ENCODE data around the gene PAEP.

The PAEP gene

DNA sequence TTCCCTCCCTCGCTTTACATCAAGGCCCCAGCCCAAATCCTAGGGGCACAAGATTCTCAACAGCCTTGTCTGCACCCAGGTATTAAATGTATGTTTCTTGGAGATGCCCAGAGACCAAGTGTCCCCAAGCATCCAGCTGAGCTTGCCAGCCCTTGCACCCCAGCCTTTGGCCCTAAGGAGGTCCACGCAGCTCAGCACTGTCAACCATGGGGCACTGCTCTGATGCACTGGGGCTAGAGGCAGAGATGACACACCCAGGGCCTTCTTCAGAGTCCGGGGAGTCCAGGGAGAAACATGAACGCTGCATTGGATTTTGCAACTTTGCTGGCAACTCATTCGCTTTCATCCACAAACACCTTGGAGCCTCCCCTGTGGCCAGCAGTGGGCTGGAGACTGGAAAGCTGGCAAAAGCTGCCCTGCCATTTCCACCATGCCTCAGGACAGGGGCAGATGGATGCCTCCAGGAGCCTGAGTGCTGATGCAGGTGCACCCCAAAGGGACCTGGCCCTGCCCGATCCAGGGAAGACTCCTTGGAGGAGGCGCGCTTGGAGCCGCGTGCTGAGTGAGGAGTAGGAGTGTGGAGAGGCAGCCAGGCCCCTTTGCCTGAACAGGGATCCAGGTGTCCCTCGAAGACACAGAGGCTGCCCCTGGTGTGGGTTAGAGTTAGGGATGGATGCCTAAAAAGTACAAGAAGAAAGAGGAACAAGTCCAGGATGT lies 19.3 kb downstream of the PAEP start:
- DNase-seq: no peak

GRCh38 chr9:135581636-135582426 lies 20.3 kb downstream of the PAEP start:
- no peak for DNase-seq

GRCh38 chr9:135582541-135582940 lies 21.0 kb downstream of the PAEP start:
- DNase-seq: no peak

GRCh38 chr9:135582966-135583687 lies 21.6 kb downstream of the PAEP start:
- DNase-seq: no peak

DNA sequence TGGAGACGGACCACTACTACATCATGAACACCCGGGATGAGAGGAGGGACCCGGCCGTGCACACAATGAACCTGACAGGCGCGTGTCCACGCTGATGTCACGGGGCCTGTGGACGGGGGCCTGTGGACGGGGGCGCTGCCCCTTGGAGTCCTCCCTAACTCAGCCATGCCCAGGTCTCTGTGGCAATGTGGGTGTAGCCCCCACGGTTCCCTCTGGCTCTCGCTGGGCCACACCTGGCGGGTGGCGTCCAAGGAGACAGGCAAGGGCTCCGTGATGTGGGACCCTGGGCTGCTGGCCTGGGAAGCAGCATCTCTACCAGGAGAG lies 22.1 kb downstream of the PAEP start:
- DNase-seq: no peak

GRCh38 chr9:135584371-135584770 lies 22.8 kb downstream of the PAEP start:
- no peak for DNase-seq

- no peak for DNase-seq
Observed at GRCh38 chr9:135584934-135585333, 23.4 kb downstream of the PAEP start.

- DNase-seq: no peak
Observed at GRCh38 chr9:135586601-135587109, 25.1 kb downstream of the PAEP start.

- DNase-seq: no peak
Observed at GRCh38 chr9:135587658-135588057, 26.1 kb downstream of the PAEP start.

DNA sequence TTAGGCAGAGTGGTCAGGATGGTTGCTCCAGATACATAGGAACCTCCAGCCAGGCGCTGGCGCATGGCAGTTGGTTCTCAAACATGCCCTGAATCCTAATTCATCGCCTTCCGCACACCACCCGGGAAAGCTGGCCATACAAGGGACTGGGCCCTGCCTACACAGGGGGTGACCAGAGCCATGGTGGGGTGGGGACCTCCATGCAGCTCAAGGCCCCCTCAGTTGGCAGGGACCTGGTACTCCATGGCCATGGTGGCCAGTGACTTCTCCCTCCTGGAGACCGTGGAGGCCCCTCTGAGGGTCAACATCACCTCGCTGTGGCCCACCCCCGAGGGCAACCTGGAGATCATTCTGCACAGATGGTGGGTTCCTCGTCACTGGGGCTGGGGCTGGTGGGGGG lies 26.8 kb downstream of the PAEP start:
- DNase-seq: no peak

- no peak for DNase-seq
Observed at GRCh38 chr9:135588886-135589595, 27.5 kb downstream of the PAEP start.

DNA sequence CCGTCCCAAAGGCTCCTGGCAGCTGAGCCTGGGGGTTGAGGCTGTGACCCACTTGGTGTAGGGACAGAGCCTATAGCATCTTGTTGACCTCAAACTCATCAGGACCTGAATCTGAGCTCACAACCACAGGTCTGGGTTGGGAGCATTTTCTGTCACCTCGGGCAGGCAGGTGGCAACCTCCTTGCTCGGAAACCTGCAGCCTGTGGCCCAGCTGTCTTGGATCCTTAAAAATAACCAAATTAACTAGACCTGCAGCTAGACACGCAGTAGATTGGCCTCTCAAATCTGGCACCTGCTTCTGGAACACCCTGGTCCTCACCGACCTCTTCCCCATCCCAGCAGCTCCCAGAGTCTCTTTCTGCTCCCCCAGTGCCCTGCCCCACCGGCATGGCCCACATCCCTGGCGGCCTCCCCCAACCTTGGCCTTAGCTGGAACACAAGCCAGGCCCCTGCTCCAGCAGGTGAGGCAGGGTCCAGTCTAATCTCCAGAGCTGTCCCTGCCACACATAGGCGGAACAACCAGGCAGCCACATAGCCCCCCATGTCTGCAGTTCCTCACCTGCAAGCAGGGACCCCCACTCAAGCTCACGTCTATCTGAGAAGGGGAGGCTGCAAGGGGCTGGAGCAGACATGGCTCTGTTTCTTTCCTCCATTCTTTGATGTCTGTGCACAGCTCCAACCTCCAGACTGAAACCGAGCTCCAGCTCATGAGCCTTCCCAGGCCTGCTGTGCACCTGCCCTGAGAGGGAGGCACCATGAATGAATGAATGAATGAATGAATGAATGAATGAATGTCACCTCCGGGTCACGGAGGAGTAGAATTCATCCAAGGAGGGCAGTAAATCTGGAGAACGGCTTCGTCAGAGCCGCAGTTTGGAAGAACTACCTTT lies 28.3 kb downstream of the PAEP start:
- DNase-seq: no peak

GRCh38 chr9:135590486-135591079 lies 29.0 kb downstream of the PAEP start:
- no peak for DNase-seq

- no peak for DNase-seq
Observed at GRCh38 chr9:135591506-135592330, 30.2 kb downstream of the PAEP start.

- no peak for DNase-seq
Observed at GRCh38 chr9:135592331-135592590, 30.7 kb downstream of the PAEP start.

DNA sequence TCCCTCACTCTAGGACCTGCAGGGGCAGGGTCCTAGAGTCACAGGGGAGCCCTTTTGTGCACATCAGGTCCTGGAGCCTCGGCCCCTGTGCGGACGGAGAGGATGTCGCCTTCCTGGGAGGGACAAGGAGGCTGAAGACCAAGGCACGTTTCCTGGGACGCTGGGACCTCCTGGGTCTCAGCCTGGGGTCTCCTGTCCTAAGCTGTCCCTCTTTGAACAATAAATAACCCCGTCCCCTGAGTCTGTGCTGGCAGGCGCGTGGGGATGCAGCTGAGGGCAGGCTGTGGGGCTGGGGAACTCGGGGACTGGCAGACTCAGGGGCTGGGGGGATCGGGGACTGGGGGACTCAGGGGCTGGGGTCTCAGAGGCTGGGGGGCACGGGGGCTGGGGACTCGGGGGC lies 31.1 kb downstream of the PAEP start:
- DNase-seq: no peak

DNA sequence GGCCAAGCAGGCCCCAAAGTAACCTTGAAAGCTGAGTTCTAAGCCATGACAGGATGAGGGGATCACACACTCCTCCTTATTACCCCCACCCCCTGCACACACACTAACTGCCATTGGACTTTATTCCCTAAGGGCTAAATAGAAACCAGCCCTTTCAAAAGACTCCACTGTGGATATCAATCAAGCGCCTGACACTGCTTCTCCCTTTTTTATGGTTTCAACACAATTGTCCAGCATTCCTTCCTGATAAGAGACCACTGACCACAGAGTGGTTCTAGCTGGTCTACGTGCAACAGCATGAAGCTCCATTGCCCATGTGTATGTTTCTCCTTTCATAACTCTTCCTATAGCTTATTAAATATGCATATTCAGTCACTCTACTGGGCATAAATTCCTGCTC lies 34.7 kb downstream of the PAEP start:
- DNase-seq: no peak

GRCh38 chr9:135600296-135600817 lies 38.8 kb downstream of the PAEP start:
- no peak for DNase-seq

DNA sequence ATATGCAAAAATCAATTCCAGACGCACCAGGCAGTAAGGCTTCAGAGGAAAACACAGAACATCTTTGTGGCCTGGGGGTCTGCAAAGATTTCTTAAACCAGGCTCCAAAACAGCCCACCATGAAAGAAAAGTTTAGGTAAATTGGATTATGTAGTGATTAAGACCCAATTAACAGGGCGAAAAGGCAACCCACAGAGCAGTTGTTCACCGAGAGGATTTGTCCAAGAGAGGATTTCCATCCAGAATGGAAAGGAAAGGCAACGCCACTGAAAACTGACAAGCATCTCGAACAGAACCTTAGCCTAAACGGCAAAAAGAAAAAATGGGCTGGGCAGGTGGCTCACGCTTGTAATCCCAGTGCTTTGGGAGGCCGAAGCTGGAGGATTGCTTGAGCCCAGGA lies 40.4 kb downstream of the PAEP start:
- no peak for DNase-seq

GRCh38 chr9:135602789-135603481 lies 41.4 kb downstream of the PAEP start:
- no peak for DNase-seq
